Peyer's patch (tissue), 4 donors: ENCODE results near the gene PRKAR1B.

Experiments
- POLR2A ChIP-seq, 2 donors: fragments of 450-650 bp; IDR thresholded peaks; one replicate each; pipeline ENCODE4 v1.5.1; 2017; ENCODE audit warnings: antibody characterized with exemption in 2 of 2, mild to moderate bottlenecking in 2 of 2, moderate library complexity in 2 of 2
- TF ChIP-seq, protein P1 (sequence below), 6 experiments: fragments of 450-650 bp in 4 of 6; fragments of 200-600 bp in 2 of 6; sonication (generic) in 1 of 6; IDR thresholded peaks; one replicate each; pipeline ENCODE4 v1.5.1; 2017 to 2019; ENCODE audit warnings: antibody characterized with exemption in 6 of 6, mild to moderate bottlenecking in 3 of 6, moderate library complexity in 1 of 6

DNA sequence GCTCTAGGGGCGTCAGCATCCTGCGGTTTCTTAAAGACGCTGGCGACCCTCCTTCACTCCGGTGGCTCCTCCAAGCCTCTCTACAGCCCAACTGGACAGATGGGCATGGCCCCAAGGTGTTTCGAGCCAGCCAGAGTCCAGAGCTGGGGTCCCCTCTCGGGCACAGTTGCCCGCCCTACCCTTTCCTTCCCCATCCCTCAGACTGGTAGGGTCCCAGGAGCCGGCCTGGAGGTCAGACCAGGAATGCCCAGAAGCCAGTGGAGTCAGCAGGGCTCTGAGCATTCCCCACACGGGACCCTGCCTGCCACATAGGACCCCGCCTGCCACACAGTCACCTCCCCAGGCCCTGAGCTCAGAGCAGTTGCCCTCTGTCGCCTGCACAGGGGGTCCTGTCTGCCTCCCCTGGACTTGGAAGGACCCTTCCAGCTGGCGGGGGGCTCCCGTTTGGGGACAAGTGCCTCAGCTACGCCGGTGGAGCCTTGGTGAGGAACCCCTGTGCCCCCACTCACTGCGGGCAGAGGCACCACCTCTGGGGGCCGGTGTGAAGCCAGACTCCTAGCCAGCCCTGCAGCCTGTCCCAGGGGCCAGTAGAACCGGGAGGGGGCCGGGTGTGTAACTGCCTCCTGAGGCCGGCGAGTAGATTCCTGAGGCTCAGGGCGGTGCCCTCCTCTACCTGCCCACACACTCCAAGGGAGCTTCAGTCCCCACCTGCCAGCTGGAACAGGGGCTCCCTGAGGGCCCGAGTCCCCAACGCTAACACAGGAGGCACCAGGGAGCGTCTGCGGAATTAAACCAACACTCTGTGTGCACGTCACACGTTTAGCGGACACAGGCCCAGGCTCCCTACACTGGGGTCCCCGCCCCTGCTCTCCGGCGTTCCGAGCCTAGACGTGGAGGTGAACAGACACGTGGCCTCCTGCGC, 188.1 kb downstream of the PRKAR1B start:
- TF ChIP-seq, protein P1, sequence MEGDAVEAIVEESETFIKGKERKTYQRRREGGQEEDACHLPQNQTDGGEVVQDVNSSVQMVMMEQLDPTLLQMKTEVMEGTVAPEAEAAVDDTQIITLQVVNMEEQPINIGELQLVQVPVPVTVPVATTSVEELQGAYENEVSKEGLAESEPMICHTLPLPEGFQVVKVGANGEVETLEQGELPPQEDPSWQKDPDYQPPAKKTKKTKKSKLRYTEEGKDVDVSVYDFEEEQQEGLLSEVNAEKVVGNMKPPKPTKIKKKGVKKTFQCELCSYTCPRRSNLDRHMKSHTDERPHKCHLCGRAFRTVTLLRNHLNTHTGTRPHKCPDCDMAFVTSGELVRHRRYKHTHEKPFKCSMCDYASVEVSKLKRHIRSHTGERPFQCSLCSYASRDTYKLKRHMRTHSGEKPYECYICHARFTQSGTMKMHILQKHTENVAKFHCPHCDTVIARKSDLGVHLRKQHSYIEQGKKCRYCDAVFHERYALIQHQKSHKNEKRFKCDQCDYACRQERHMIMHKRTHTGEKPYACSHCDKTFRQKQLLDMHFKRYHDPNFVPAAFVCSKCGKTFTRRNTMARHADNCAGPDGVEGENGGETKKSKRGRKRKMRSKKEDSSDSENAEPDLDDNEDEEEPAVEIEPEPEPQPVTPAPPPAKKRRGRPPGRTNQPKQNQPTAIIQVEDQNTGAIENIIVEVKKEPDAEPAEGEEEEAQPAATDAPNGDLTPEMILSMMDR (IDR thresholded peaks at IDR 0.05) = no peak
- TF ChIP-seq POLR2A (IDR thresholded peaks at IDR 0.05) = no peak
